ENCODE data around the gene ZNF784. TPM values are rescaled to one million over a fixed set of nuclear protein-coding genes. Genes with fewer than 3 reads are reported as not detected.
A peak's percentile ranks its signal among the peaks of the same experiment; 100 is the strongest.

The ZNF784 gene
- total and polyA plus RNA-seq, 2 of the 13 experiments (the other 11 are each of a cell fraction or from before 2014, with no cell fraction given) = 4.1 to 4.2 TPM

- TF ChIP-seq, protein P1, sequence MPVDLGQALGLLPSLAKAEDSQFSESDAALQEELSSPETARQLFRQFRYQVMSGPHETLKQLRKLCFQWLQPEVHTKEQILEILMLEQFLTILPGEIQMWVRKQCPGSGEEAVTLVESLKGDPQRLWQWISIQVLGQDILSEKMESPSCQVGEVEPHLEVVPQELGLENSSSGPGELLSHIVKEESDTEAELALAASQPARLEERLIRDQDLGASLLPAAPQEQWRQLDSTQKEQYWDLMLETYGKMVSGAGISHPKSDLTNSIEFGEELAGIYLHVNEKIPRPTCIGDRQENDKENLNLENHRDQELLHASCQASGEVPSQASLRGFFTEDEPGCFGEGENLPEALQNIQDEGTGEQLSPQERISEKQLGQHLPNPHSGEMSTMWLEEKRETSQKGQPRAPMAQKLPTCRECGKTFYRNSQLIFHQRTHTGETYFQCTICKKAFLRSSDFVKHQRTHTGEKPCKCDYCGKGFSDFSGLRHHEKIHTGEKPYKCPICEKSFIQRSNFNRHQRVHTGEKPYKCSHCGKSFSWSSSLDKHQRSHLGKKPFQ (CRISPR knock-in tag; IDR thresholded peaks at IDR 0.05; ENCODE audit: insufficient replicate concordance) = no peak
- TF ChIP-seq ZNF510 (CRISPR knock-in tag; IDR thresholded peaks at IDR 0.05; ENCODE audit: low read depth) (no peak), ZNF263 (CRISPR knock-in tag; IDR thresholded peaks at IDR 0.05) (no peak), ZNF44 (CRISPR knock-in tag; IDR thresholded peaks at IDR 0.05) (no peak), PRPF4 (IDR thresholded peaks at IDR 0.05; ENCODE audit: low read depth, low read length, poor library complexity, severe bottlenecking) (no peak), SP5 (CRISPR knock-in tag; IDR thresholded peaks at IDR 0.05; ENCODE audit: borderline replicate concordance, low read depth) (peak; percentile 60; the same call in 1 of the 2 replicates), ZNF446 (CRISPR knock-in tag; IDR thresholded peaks at IDR 0.05) (no peak), ZNF570 (CRISPR knock-in tag; IDR thresholded peaks at IDR 0.05; ENCODE audit: borderline replicate concordance) (no peak), ZNF552 (CRISPR knock-in tag; IDR thresholded peaks at IDR 0.05; ENCODE audit: borderline replicate concordance) (no peak), ZNF138 (CRISPR knock-in tag; IDR thresholded peaks at IDR 0.05; ENCODE audit: low read depth) (no peak), ZNF296 (CRISPR knock-in tag; conservative IDR thresholded peaks at IDR 0.05) (no peak), ZNF550 (CRISPR knock-in tag; IDR thresholded peaks at IDR 0.05; ENCODE audit: borderline replicate concordance) (no peak), PCBP1 (IDR thresholded peaks at IDR 0.05; ENCODE audit: borderline replicate concordance, low read depth, low read length) (no peak), DNMT1 (CRISPR knock-in tag; IDR thresholded peaks at IDR 0.05) (no peak), RNF2 (conservative IDR thresholded peaks at IDR 0.05; ENCODE audit: low read depth) (no peak), NFE2 (CRISPR knock-in tag; IDR thresholded peaks at IDR 0.05) (no peak), ZNF546 (CRISPR knock-in tag; conservative IDR thresholded peaks at IDR 0.05) (no peak), NR0B2 (CRISPR knock-in tag; IDR thresholded peaks at IDR 0.05) (no peak), SP140L (CRISPR knock-in tag; IDR thresholded peaks at IDR 0.05; ENCODE audit: borderline replicate concordance) (no peak), NR2F1 (CRISPR knock-in tag; IDR thresholded peaks at IDR 0.05) (no peak), HMGA1 (CRISPR knock-in tag; conservative IDR thresholded peaks at IDR 0.05) (no peak), ZNF652 (CRISPR knock-in tag; IDR thresholded peaks at IDR 0.05; ENCODE audit: borderline replicate concordance, low read depth) (no peak), ZNF557 (CRISPR knock-in tag; IDR thresholded peaks at IDR 0.05) (no peak), NCOA2 (CRISPR knock-in tag; IDR thresholded peaks at IDR 0.05) (no peak), DPF2 (CRISPR knock-in tag; IDR thresholded peaks at IDR 0.05; ENCODE audit: borderline replicate concordance, low read depth) (no peak), ZMYM2 (CRISPR knock-in tag; IDR thresholded peaks at IDR 0.05) (no peak), CBX5 (CRISPR knock-in tag; IDR thresholded peaks at IDR 0.05; ENCODE audit: borderline replicate concordance) (no peak), HOMEZ (CRISPR knock-in tag; IDR thresholded peaks at IDR 0.05; ENCODE audit: low read depth) (no peak), FOXK2 (IDR thresholded peaks at IDR 0.05) (no peak)
Measured at GRCh38 chr19:55624109-55625003, at the start of gene ZNF784 (continued).

All from HepG2 (cell line).